ENCODE measurements around the gene ZNF180.
"Not testable (repeated sequence)": the region's sequence is repeated elsewhere in the genome, so short reads cannot be mapped to it uniquely, and the experiment has no call there.

ZNF180 gene

DNA sequence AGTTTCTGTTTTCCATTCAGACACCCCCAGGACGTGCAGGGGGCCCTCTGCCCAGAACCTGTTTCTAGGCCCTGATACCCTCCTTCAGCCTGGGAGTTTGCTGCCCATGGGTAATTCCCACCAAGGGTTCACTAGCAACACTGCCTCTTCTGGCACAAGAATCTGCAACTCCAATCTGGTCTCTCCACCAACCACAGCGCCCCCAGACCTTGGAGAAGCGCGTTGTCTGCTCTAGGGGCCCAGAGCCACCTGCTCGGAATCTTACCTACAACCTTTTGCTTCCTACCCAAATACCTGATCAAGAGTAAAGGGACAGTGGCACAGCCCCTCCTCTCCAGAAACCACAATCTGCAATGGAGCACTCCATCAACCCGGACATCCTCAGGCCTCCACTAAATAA, 763 bp downstream of the ZNF180 start:
- in situ Hi-C loops (cut with MboI; ENCODE audit: low sequenced_read_pairs) = no loop called here

DNA sequence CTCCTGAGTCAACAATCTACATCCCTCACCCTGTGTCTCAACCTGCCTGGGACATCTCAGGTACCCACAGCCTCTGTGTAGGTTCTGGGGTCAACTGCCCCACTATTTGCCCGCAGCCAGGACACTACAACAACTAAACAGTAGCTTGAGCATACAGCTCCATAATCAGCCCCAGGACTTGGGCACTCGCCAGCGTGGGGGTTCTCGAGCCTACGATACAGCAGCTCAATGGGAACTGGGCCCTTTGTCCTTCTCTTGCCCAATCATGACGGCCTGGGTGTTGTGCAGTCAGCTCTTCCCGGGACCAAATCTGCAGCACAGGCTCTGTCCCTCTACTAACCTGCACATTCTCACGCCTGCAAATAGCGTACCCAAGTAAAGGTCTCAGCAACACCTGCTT, 1.3 kb downstream of the ZNF180 start:
- in situ Hi-C loops (cut with MboI; ENCODE audit: low sequenced_read_pairs) = no loop called here

DNA sequence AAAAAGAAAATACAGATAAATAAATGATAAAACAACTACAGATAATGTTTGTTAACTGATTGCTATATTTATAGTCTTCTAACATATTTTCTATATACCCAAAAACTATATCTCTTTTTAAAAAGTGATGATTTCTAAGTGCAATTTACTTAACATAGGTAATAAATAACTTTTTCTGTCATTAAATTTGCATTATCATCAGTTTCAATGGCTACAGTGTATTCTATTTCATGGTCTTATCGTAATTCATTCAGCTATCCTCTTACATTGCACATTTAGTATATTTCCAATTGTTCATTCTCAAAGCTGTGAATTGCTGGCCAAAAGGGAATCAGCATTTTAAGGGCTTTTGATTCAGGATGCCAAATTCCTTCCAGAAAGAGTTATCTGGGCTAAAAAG, 3.6 kb downstream of the ZNF180 start:
- in situ Hi-C loops (cut with MboI; ENCODE audit: low sequenced_read_pairs) = no loop called here

DNA sequence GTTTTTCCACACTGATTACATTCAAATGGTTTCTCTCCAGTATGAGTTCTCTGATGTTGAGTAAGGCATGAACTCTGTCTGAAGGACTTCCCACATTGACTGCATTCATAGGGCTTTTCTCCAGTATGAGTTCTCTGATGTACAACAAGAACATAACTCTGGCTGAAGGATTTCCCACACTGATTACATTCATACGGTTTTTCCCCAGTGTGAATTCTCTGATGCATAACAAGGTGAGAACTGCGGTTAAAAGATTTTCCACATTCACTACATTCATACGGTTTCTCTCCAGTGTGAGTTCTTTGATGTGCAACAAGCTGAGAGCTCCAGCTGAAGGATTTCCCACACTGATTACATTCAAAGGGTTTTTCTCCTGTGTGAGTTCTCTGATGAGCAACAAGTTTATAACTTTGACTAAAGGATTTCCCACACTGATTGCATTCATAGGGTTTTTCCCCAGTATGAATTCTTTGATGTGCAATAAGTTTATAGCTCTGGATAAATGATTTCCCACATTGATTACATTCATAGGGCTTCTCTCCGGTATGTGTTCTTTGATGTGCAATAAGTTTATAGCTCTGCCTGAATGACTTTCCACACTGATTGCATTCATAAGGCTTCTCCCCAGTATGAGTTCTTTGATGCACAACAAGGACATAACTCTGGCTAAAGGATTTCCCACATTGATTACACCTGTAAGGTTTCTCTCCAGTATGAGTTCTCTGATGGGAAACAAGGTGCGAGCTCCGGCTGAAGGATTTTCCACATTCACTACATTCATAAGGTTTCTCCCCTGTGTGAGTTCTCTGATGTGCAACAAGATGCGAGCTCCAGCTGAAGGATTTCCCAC, 23.5 kb downstream of the ZNF180 start:
- in situ Hi-C loops (cut with MboI; ENCODE audit: low sequenced_read_pairs) = no loop called here

DNA sequence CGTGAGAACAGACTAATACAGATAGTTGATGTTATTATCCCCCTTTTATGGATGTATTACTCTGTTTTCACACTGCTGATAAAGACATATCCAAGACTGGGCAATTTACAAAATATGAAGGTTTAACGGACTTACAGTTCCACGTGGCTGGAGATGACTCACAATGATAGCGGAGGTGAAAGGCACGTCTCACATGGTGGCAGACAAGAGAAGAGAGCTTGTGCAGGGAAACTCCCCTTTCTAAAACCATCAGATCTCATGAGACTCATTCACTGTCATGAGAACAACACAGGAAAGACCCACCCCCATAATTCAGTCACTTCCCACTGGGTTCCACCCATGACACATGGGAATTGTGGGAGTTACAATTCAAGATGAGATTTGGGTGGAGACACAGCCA, 31.6 kb downstream of the ZNF180 start:
- in situ Hi-C loops (cut with MboI; ENCODE audit: low sequenced_read_pairs) = not testable (repeated sequence)

DNA sequence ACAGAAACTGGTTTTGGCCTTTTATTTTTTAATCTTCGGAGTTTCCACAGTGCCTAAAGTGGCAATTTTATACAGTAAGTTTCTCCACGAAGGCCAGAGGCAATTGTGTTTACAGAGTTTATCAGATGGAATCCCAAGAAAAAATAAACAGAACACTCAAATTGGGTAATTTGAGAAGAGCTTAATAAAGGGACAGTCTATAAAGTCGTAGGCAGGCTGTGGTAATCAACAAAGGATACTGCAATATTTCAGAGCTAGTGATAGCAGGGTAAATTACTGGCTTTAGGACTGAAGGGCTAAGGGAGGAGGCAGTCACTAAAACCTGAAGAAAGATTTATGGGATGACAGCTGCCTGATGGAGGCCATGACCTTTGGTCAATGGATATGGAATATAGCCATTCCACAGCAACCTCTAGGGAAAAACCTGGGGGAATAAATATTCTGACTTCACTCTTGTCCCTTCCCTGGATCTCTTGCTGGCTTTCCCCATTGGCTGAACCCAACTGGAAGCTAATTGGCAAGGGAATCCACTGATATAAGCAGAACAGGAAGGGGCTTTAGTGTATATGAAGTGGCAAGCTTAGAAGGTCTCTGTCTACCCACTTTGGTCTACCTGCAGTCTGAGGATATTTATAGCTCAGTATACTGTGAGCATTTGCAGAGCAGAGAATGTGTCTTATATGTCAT, 37.6 kb downstream of the ZNF180 start:
- in situ Hi-C loops (cut with MboI; ENCODE audit: low sequenced_read_pairs) = not testable (repeated sequence)

DNA sequence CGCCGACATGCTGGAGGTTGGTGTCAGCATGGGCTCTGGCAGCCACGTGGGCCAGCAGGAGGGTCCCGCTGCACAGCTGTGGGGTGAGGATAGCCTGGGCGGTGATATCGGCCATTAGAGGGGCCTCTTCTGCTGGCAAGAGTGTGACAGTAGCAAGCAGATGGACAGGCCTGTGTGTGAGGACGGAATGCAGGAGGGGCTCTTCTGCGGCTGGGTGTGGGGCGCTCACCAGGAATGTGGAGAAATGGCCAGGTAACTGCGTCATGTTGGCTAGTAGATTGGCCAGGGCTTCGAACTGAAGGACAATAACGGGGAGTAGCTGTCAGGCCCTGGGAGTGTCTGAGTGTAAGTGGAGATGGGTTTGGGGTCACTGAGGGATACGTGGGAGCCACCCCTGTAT, 44.3 kb downstream of the ZNF180 start:
- in situ Hi-C loops (cut with MboI; ENCODE audit: low sequenced_read_pairs) = not testable (repeated sequence)

DNA sequence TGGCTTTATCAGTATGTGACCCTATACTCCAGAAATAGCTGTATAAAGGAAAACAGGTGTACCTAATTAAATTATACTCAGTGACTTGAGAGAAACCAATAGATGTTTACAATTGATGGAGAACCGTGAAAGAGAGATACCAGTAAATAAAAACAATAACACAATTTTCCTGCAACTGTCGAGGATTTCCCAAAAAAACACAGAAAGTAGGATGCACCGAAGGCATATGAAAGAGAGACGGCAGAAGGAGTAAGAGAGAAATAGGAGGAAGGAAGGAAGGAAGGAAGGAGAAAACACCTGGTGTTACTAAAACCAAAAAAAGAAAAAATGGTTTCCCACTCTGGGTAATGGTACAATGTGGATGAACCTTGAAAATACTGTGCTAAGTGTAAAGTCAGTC, 45.2 kb downstream of the ZNF180 start:
- in situ Hi-C loops (cut with MboI; ENCODE audit: low sequenced_read_pairs) = no loop called here

DNA sequence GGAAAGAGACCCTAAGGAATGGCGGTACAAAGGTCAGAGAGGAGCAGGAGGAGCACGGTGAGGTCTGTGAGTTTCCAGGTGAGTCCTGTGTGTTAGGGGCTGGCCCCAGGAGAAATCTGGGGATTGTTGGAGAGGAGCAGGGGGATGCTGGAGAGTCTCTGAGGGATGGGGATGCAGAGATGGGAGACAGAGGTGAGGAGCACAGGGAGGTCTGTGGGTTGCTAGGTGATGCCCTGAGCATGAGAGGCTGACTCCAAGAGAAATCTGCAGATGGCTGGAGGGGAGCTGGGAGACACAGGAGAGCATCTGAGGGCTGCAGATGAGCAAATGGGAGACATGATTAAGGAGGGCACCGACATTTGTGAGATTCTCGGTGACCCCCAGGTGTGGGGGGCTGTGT, 48.0 kb downstream of the ZNF180 start:
- in situ Hi-C loops (cut with MboI; ENCODE audit: low sequenced_read_pairs) = no loop called here

DNA sequence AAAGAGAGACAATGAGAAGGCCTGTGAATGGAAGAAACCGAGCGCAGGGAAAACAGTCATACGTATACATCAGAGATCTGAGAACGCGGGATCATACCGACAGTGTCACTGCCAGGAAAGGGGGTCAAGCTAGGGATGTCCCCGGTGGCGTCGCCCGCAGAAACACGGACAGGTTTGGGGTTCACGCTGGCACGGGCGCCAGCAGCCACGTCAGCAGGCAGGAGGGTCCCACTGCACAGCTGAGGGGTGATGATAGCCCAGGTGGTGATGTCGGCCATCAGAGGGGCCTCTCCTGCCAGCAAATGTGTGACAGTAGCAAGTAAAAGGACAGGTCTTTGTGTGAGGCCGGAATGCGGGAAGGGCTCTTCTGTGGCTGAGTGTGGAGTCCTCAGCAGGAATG, 48.6 kb downstream of the ZNF180 start:
- in situ Hi-C loops (cut with MboI; ENCODE audit: low sequenced_read_pairs) = no loop called here

DNA sequence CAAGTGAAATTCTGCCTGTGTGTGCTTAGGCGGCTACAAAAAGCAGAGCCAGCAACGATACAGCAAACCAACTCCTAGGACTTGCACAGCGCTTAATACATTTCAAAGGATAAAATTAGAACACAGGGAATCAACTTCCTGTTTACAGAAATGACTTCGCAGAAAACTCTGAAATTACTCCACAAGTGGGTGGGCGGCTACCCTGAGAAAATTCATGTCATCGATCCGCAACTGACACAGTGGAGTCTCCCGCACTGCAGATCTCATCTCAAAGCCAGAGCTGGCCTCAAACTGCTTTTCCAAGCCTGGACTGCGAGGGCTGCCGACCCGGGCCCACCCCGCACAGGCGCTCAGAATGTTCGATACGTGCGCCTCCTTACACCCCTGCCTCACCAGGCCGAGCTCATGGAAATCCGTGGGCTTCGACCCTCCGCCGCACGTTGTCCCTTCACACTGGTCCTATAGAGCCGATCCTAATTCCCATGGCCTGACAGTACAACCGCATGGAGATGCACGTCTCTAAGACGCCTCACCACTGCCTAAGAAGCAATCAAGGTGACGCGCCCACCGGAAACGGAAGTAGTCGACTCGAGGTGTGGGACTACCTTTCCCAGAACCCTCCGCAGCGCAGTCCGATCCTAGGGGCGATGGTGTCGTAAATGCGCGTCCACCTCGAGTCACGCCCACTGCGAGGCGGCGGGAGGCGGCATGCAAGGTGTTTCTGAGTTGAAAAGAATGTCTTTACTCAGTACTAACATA, 52.2 kb downstream of the ZNF180 start, which contains the start of gene ZNF229:
ZNF229 (minus strand) TSS at position 557 of the 759 bp plus-strand sequence. CDS start 5,625 bp downstream, outside the sequence.
- in situ Hi-C loops (cut with MboI; ENCODE audit: low sequenced_read_pairs) = no loop called here

DNA sequence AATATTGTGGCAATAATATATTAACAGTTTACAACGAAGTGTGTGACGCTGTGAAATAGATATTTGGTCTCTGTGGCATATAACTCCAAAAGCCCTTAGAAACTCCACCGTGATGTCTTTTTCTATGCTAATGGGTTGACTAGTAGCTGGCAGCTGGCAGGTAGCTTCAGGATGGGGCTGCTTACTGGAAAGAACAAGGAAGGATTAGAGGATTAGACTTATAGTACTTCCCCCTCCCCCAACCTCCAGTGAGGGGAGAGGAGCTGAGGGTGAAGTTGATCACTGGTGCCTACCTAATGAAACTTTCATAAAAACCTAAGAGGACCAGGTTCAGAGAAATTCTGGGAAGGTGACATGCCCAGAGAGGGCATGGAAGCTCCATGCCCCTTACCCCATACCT, 61.9 kb downstream of the ZNF180 start:
- in situ Hi-C loops (cut with MboI; ENCODE audit: low sequenced_read_pairs) = no loop called here

DNA sequence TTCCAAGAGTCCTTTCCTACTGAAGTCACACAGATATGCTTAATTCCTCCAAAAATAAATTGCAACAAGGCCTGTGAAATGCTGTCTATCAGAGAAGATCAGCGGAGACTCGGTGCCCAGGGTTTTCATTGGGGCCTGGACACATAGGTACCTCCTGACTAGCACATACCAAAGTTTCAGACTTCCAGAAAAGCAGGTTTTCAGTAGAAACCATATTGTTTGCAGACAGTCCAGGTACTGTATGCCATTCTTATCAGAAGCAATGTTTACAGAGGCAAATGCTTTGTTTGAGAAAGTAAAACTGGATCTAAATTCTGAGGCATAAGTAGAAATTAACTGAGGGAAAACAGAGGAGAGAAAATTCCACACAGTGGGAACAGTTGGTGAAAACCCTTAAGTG, 64.9 kb downstream of the ZNF180 start:
- in situ Hi-C loops (cut with MboI; ENCODE audit: low sequenced_read_pairs) = no loop called here

DNA sequence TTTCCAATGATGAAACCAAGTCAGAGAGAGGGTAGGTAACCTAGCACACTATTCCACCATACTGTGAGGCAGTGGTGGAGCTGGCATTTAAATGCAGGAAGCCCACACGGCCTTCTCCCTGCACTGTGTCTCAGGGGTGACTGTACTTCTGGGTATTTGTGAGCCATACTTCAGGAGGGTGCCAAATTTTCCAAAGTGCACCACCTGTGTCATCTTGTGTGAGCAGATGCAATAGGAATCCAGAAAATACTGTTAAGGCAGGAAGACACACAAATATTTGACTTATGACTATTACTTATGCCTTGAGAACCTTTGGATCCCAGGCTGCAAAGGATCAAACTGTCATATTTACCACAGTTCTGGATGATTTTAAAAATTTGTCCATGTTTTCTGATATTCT, 69.4 kb downstream of the ZNF180 start:
- in situ Hi-C loops (cut with MboI; ENCODE audit: low sequenced_read_pairs) = no loop called here

All from HL-60/S4 (cell line).